Activated CD4-positive, alpha-beta T cell treated with anti-CD3 and anti-CD28 coated beads, Interleukin-2, amount 50 U/mL, for 4 hours (primary cell): ENCODE data around the gene ADGRB3.
"Not testable (repeated sequence)": the region's sequence is repeated elsewhere in the genome, so short reads cannot be mapped to it uniquely, and the experiment has no call there.

Experiments
- DNase-seq, 2 experiments: peaks; one replicate each; pipeline ENCODE4 v3.0.0-alpha.2; 2020

Gene ADGRB3

DNA sequence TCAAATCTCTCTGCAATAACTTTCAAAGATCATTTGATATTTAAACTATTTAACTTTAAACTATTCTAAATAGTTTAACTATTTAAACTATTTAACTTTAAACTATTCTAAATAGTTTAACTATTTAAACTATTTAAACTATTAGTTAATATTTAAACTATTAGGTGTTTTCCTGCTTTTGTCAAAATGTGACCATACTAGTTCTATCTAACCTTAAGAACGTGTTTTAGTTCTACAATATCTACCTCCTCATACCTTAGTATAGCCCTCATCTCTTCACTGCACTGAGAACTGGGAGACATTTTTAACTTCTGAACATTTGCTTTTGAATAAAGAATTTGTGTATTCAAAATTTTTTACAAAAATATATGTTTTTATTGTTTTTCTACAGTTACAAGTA, 429.1 kb downstream of the ADGRB3 start:
- DNase-seq, result no peak

DNA sequence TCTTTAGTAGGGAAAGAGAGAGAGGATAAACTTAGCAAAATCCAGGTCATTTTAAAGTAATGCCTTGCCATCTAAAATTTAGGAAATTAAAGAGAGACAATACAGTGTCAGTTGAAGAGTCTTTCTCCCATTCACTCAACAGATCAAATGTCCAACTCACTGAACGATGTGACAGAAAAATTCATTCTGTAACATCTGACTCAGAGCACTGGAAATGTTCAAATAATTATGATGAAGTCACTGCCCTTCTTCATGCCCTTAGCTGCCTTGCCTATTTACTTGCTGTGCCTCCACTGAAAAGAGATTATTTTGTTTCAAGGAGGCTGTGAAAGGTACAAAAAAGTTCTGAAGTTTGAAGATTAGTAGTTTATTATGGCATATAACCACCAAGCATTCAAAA, 434.8 kb downstream of the ADGRB3 start:
- no peak for DNase-seq

DNA sequence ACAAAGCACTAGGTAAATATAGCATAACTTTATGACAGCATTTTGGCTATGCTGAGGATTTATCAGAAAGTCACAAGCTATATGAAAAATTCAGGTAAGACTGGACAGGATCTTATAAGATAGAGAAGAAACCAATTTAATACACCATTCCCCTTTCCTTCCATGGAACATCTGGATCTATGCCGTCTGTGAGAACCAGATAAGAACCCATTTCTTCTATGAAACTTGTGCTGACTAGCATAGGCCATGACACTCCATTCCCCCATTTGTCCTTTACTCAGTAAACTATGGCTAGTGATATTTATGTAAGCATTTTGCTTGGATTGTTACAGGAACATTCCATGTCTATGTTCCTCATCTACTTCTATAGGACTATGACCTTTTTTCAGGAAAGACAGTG, 437.7 kb downstream of the ADGRB3 start:
- DNase-seq, result no peak

DNA sequence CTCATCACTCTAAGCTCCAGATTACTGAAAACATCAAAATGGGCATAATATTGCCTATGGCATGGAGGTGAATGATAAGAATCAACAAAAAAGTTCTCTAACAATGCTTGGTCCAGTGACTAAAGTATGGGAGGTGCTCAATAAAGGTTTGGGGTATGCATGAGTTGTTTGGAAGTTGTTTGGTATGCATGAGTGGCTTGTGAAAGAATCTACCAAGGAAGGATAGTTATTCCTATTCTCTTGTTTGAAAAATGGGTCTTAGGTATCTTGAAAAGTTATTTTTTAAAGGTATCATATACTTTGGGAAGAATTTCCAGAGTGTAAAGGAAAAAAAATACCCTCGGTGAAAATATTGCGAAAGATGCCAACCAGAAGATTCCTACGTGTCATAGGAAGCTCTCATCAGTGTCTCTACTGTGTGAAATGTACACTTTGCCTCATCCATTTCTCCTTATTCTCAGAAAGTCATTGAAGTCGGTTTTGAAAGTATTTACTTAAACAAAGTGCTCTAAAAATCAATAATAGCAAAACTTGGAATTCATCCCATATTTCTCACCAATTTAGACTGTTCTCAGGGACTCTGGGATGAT, 449.8 kb downstream of the ADGRB3 start:
- no peak for DNase-seq

DNA sequence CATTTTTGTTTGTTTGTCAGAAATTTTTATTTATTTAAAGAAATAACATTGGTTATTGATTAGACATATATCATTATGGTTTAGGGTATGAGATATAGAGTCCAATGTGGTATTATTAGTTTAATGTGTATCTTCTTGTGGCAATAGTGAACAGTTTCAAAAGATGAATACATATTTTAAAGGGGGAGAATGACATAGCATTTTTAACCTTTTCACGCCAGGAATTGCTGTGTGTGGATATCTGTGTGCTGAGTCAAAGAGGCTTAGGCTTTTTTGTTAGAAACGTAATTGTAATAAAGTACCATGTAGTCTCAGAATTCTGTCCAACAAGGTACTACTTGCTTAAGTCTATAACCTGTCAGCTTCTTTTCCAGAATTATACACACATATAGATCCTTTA, 451.6 kb downstream of the ADGRB3 start:
- DNase-seq, result no peak

DNA sequence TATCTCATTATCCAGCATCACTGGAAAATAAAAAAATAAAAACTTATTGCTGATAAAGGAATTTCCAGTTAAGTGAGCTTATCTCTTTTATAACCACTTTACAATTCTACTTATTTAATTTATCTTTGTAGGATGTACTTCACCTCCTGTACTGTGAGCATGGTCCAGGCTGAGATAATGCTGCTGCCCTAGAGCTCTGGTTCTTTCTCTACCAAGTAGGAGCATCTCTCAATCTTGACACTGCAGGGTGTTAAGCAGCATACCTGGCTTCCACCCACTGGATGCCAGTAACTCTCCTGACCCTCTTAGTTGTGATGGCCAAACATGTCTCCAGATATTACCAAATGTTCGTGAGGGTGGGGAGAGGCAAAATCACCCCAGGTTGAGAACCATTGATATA, 454.5 kb downstream of the ADGRB3 start:
- no peak for DNase-seq

DNA sequence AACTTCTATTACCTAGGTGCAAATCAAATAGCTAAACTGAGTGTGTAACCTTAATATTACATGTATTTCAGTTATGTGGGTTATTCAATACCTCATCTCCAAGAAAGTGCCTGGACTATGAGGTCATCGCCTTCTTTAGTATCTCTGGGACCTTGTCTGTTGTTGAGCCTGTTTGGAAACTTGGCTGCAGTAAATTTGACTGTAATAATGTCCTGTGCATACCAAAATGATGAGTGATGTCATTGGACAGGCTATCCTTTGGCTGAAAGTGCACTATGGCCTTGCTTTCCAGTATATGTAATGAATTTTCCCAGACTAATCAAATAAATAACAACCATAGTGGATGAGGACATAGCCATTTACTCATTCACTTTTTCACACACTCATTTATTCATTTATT, 455.1 kb downstream of the ADGRB3 start:
- DNase-seq, result no peak

DNA sequence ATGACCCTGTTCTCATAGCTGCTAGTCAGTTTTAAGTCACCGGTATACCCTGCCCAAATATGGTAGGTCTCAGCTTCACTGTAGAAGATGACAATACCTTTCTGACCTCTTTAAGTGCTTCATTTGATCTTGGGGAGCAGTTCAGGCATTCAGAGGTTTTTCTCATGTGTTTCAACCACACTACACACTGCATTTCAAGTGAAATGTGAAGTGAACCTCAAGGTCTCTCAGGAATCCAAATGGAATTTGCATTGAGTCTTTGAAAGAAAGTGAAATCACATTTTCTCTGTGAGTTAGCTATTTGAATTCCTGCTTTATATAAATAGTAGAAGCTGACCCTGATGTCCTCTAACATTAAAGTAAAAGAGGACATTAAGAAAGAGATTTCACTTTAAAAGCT, 461.6 kb downstream of the ADGRB3 start:
- no peak for DNase-seq

DNA sequence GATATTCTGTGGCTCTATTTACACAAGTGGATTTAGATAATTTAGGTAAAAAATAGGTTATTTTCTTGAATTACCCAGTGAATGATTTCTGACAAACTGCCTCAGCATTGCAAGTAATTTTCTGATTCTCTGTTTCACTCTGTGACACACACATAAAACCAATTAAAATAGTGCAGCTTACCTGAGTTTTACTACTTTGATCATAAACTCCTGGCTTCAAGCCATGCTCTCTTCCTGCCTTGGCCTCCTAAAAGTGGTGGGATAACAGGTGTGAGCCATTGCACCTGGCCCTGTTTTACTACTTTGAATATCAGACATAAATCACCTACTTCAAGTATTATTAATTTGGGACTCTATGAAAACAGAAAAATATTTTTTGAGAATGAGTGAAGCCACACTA, 462.9 kb downstream of the ADGRB3 start:
- DNase-seq, result no peak

DNA sequence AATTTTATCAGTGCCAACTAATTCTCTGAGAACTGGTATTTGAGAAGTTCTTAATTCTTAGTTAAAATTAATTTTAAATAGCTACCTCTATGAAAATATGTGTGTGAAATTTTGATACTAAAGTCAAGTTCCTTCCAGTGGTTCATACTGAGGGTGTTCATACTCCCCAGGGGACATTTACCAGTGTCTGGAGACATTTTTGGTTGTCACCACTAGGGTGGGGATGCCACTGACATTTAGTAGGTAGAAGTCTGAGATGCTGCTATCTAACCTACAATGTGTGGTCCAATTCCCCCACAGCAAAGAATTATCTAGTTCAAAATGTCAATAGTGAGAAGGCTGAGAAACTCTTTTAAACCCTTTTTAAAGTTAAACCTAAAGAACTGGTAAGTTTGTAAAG, 463.8 kb downstream of the ADGRB3 start:
- DNase-seq, result no peak

DNA sequence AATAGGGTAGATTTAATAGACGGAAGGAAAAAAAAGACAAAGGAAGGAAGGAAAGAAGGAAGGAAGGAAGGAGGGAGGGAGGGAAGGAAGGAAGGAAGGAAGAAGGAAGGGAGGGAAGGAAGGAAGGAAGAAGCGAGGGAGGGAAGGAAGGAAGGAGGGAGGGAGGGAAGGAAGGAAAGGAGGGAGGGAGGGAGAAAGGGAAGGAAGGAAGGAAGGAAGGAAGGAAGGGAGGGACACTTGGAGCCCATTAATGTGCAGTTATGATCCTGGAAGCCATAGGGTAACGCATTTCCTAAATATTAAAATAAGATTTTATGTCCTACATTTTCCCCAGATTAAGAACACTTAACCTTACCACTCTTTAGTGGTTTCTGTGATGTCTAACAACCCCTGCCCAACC, 465.7 kb downstream of the ADGRB3 start:
- no peak for DNase-seq

DNA sequence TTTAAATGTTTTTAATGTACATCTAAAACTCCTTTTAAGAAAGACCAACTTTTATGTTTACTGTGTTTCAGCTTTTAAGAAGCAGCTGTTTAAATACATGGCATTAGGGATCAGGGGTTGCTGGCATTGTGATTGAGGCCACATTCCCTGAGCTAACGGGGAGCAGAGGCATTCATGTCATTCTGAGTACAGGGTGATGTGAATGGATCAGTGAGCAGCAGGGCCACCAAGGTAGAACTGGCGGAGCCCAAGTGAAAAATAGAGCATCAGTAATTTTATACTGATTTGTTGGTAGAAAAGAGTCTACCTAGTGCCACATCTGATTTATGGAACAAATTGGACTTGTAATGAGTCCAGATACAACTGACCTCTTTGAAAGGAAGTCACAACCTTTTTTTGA, 467.3 kb downstream of the ADGRB3 start:
- no peak for DNase-seq

DNA sequence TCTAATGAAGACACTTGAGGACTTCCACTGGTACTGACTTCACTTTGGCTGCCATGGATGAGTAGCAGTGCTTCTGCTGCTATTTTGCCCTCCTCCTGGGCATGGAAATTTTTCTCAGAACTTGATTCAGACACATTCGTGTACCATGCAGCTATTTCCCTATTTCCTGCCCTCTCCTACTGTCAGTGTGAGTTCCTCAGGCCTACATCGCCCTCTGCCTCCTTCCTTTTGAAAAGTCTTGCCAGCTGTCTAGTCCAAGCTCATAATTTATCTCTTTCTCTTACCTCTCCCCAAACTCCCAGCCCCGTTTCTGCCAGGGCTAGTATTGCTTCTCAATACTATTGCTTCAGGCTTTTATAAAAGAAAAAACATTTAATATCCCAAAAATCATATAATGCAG, 470.2 kb downstream of the ADGRB3 start:
- DNase-seq, result no peak

DNA sequence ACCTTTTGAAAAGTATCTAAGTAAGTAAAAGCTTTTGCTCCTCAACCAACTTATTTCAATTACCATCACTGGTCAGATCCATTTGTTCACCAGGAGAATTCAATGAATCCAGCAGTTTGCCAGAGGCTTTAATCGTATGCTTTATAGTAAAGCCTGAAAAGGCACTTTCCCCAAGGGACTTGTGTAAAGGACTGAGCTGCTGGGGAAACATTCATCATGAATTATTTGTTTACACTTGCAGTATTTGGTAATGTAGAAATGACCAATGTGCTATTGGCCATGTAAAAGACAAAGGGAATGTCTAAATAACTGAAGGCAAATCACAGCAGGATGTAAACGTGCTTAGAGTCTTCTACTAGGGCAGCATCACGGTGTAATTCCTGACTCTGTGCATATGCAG, 471.4 kb downstream of the ADGRB3 start:
- DNase-seq, result no peak

DNA sequence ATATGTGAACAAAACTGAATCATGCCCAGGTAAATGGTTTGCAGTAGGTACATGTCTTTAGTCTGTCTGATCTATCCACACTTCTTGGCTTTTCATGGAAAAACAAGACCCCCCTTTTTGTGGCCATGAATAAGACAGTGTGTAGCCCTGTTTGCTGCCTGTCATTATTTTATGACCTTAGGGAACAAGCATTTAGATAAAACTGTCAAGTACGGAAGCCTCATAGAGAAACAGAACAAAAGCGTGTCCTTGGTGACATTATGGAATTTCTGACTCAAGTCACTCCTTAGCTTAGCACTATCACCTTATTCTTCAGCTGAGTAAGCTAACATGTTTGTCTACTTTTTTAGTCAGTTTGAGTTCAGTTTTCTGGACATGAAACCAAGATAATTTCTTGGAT, 476.2 kb downstream of the ADGRB3 start:
- DNase-seq, result no peak

DNA sequence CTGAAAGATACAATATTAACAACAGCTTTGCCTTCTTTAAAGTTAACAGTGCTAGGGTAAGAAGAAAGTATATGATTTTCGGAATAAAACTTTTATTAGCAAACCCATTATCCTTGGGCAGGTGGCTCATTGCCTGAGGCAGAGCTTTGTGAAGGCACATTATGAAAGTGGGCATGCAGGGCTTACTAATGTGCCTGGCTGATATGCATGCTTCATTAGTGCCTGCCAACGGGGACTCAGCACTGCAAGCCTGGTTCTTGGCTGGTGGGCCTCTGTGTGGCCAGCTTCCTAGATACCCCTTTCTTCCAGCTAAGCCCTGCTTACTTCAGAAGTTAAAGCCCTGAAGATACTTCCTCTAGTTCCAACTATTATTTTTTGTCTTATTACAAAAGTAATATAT, 481.6 kb downstream of the ADGRB3 start:
- no peak for DNase-seq

DNA sequence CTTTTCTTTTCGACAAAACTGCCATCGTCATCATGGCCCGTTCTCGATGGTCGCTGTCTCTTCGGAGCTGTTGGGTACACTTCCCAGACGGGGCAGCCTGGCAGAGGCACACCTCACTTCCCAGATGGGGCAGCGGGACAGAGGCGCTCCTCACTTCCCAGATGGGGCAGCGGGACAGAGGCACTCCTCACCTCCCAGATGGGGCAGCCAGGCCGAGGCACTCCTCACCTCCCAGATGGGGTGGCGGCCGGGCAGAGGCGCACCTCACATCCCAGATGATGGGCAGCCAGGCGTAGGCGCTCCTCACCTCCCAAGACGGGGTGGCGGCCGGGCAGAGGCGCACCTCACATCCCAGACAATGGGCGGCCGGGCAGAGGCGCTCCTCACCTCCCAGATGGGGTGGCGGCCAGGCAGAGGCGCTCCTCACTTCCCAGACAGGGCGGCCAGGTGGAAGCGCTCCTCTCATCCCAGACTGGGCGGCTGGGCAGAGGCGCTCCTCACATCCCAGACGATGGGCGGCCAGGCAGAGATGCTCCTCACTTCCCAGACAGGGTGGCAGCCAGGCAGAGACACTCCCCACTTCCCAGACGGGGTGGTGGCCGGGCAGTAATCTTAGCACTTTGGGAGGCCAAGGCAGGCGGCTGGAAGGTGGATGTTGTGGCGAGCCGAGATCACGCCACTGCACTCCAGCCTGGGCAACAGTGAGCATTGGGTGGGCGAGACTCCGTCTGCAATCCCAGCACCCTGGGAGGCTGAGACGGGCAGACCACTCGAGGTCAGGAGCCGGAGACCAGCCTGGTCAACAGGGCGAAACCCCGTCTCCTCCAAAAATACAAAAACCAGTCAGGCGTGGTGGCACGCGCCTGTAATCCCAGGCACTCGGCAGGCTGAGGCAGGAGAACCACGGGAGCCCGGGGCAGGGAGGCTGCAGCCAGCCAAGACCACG, 486.7 kb downstream of the ADGRB3 start:
- DNase-seq, result not testable (repeated sequence)

DNA sequence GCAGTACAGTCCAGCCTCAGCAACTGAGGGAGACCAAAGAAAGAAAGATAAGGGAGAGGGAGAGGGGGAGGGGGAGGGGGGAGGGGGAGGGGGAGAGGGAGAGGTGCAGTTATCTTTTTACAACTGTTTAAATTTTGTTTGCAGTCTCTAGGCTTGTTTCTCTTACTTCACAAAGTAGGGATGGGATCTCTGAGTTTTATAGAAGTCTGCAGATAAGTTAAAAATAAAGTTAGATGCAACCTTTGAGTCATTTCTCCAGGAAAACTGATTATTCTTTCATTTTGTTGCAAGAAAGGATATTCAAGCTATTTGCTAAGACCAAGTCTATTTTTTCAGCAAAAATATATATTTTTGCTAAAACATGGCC, 487.3 kb downstream of the ADGRB3 start:
- no peak for DNase-seq

DNA sequence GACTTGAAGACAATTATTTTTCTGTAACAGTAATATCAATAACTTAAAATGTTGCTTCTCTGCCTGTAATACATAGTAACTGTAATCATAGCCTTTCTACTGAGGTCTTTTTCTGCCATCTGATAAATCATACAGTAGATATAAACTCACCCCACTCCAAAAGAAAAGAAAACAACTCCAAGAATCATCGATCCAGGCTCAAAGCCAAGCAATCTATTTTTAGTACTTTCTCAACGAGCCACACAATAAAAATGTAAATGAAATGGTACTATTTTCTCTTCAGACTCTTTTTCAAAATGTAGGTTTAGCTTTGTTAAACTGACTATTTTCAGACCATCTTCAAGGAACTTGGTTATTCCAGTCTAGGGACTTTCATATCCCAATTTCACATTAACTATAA, 493.3 kb downstream of the ADGRB3 start:
- no peak for DNase-seq

DNA sequence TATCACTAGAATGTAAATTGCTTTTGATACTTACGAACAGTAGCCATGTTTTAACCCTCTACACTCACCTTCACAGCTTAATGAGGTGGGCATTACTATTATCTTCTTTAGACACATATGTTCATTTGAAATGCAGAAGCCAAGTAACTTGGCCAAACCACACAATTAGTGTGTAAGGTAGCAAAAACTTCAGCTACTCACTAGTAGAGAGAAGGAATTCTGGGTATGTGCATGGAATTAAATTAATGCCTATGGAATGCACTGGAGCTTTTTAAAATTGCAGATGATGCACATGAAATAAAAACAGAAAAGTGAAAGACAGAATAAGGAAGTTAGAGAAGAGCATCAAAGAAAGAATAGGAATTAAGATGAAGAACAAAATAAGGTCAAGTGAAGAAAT, 494.0 kb downstream of the ADGRB3 start:
- DNase-seq, result no peak

DNA sequence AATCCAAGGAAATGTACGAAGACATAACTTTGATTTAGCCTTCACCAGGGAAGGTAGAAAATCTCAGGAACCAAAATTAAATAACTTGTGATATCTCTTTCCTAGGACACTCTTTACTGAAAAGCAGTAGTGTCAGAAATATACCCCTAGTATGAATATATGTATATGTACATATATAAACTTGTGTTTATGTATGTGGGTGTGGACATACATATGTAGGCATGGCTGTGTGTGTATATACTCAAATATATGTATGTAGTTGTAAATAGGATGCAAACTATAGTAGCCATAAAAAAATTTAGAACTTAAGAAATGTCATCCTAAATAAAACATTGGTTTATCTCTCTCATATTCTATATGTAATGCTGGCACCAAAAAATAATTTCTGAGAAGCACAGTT, 500.8 kb downstream of the ADGRB3 start:
- no peak for DNase-seq

DNA sequence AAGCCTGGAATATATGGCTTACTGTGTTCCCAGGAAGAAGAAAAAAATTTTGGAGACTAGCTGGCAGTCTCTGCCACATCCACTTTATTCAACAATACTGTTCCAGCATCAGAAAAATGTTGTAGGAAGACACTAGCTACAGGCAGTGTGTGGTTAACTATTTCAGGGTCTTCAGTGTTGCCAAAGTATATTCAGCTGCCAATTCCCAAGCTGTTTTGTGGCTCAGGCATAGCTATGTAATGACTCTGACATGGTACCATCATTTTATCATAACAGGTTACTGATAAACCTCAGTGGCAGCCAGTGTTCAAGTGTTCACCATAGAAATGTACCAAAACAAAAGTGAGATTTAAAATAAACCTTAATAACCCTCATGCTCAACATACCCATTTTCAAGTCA, 503.1 kb downstream of the ADGRB3 start:
- no peak for DNase-seq

DNA sequence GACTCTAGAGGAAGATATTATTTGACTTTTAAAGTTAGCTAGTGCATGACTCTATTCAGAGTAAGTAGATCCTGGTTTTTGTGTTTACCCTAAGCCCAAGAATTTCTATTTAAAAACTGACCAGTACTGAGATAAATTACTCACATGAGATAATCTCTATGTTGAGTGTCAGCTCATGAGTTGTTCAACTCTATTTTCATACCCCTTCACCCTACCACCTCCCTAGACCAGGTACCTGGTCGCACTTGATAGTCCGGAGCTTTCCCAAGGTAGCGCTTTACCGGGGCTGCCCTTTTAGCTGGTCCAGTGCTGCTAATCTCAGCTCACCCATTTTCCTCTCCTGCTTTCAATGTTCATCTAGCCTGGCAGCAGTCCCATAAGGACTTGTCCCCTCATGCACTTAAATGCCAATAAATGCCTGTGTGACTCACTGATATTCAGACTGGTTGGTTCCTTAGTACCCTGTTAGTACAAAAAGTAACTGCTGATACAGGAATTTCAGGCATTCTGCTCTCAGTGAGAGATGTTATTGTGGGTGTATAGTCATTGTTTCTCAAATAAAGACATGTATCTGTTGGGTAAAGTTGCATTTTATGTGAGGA, 503.9 kb downstream of the ADGRB3 start:
- no peak for DNase-seq

DNA sequence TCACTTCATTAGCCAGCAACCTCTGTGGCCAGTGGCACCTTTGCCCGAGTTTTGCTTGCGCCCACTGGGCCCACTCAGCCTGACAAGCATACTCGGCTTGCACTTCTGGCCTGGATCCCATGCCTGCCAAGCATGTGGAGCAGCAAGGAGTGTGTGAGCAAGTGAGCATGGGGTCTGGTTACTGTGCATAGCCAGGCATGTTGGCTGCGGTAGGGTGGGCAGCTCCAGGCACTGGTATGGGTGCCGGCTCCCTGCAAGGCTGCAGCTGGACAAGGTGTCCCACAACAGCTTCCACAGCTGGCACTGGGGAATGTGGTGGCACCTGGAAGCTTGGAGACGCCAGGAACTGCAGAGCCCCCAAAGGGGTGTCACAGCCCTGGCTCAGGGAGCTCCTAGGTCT, 510.0 kb downstream of the ADGRB3 start:
- no peak for DNase-seq
